Endothelial cell of umbilical vein (primary cell): ENCODE measurements around the gene C10orf67.

Source experiments
- EZH2 ChIP-seq: IDR thresholded peaks from 2 replicates; pipeline ENCODE4 v1.6.1; 2012; ENCODE audit warnings: borderline replicate concordance, low read depth, mild to moderate bottlenecking, moderate library complexity, low read length, inconsistent platforms; ENCODE audit not compliant: severe bottlenecking
- GATA2 ChIP-seq: IDR thresholded peaks from 2 replicates; pipeline ENCODE4 v1.7.0; 2011; ENCODE audit warnings: low read depth, mild to moderate bottlenecking, moderate library complexity, mixed read lengths, low read length; ENCODE audit not compliant: insufficient read length, insufficient read depth
- MYC ChIP-seq: IDR thresholded peaks from one replicate; pipeline ENCODE4 v1.6.1; 2011; ENCODE audit warnings: mild to moderate bottlenecking, low read depth, low read length
- POLR2A ChIP-seq: IDR thresholded peaks from 2 replicates; pipeline ENCODE4 v1.6.1; 2012; ENCODE audit warnings: low read depth, mild to moderate bottlenecking, control low read depth, low read length
- POLR2AphosphoS5 ChIP-seq: IDR thresholded peaks from 2 replicates; pipeline ENCODE4 v1.6.1; 2012; ENCODE audit warnings: low read depth, mild to moderate bottlenecking, control low read depth, low read length, moderate library complexity; ENCODE audit not compliant: insufficient read depth
- TF ChIP-seq, protein P1 (sequence below): IDR thresholded peaks from 2 replicates; pipeline ENCODE4 v1.6.1; 2011; ENCODE audit not compliant: insufficient read depth, insufficient read length
- TF ChIP-seq, protein P2 (sequence below), 2 donors: IDR thresholded peaks; 1 replicate in 1 of 2; 2 replicates in 1 of 2; pipeline ENCODE4 v1.5.1; 2011; ENCODE audit warnings: low read length in 2 of 2, mild to moderate bottlenecking in 2 of 2, moderate library complexity in 2 of 2, control low read depth in 1 of 2, inconsistent platforms in 1 of 2, low read depth in 1 of 2; ENCODE audit not compliant: insufficient read depth in 1 of 2; ENCODE audit errors: extremely low read depth in 1 of 2

DNA sequence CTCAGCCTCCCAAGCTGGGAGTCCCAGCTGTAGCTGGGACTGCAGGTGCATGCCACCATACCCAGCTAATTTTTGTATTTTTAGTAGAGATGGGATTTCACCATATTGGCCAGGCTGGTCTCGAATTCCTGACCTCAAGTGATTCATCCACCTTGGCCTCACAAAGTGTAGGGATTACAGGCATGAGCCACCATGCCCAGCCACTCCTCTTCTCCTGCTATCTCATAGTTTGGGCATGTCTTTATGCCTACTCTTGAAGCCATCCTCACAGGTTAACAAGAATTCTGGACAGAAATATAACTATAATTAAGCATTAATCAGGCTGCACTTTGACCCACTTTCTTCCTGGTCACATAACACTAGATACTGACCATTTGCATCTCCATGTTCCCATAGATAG is 28.6 kb upstream of the C10orf67 start:
- TF ChIP-seq, protein P1, sequence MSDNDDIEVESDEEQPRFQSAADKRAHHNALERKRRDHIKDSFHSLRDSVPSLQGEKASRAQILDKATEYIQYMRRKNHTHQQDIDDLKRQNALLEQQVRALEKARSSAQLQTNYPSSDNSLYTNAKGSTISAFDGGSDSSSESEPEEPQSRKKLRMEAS = no peak
- TF ChIP-seq EZH2 (no peak), POLR2AphosphoS5 (no peak), POLR2A (no peak), MYC (no peak), GATA2 (no peak)
- TF ChIP-seq, protein P2, sequence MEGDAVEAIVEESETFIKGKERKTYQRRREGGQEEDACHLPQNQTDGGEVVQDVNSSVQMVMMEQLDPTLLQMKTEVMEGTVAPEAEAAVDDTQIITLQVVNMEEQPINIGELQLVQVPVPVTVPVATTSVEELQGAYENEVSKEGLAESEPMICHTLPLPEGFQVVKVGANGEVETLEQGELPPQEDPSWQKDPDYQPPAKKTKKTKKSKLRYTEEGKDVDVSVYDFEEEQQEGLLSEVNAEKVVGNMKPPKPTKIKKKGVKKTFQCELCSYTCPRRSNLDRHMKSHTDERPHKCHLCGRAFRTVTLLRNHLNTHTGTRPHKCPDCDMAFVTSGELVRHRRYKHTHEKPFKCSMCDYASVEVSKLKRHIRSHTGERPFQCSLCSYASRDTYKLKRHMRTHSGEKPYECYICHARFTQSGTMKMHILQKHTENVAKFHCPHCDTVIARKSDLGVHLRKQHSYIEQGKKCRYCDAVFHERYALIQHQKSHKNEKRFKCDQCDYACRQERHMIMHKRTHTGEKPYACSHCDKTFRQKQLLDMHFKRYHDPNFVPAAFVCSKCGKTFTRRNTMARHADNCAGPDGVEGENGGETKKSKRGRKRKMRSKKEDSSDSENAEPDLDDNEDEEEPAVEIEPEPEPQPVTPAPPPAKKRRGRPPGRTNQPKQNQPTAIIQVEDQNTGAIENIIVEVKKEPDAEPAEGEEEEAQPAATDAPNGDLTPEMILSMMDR (IDR thresholded peaks at IDR 0.05; ENCODE audit: extremely low read depth in 1 of 2, insufficient read depth in 1 of 2, low read depth in 1 of 2, low read length in 2 of 2) = no peak
